HEK293 (cell line): ENCODE results near the gene DLG2.

ENCODE experiments used
- CTCF ChIP-seq: fragments of 450-650 bp; formaldehyde crosslinking; IDR thresholded peaks from 2 replicates; pipeline ENCODE4 v1.5.1; 2016; ENCODE audit warnings: missing biosample characterization, missing genetic modification characterization
- GLI2 ChIP-seq: fragments of 450-650 bp; formaldehyde crosslinking; IDR thresholded peaks from 2 replicates; pipeline ENCODE4; 2017; ENCODE audit warnings: missing biosample characterization, missing genetic modification characterization, low read depth, borderline replicate concordance
- KLF10 ChIP-seq: fragments of 450-650 bp; IDR thresholded peaks from 2 replicates; pipeline ENCODE4 v1.5.1; 2018; ENCODE audit warnings: missing biosample characterization, mild to moderate bottlenecking, missing genetic modification characterization
- MYNN ChIP-seq: fragments of 450-650 bp; formaldehyde crosslinking; IDR thresholded peaks from 2 replicates; pipeline ENCODE4 v1.5.1; 2016; ENCODE audit warnings: missing biosample characterization, missing genetic modification characterization, borderline replicate concordance
- YY1 ChIP-seq: fragments of 450-650 bp; formaldehyde crosslinking; IDR thresholded peaks from 2 replicates; pipeline ENCODE4 v1.5.1; 2018; ENCODE audit warnings: missing biosample characterization, missing genetic modification characterization
- ZBTB17 ChIP-seq: fragments of 450-650 bp; formaldehyde crosslinking; IDR thresholded peaks from 2 replicates; pipeline ENCODE4 v1.5.1; 2016; ENCODE audit warnings: missing biosample characterization, missing genetic modification characterization
- ZBTB8A ChIP-seq: fragments of 450-650 bp; formaldehyde crosslinking; IDR thresholded peaks from 2 replicates; pipeline ENCODE4 v1.5.1; 2016; ENCODE audit warnings: missing biosample characterization, missing genetic modification characterization
- ZNF121 ChIP-seq: fragments of 450-650 bp; formaldehyde crosslinking; IDR thresholded peaks from 2 replicates; pipeline ENCODE4 v1.5.1; 2016; ENCODE audit warnings: missing biosample characterization, missing genetic modification characterization
- ZNF202 ChIP-seq: fragments of 450-650 bp; formaldehyde crosslinking; IDR thresholded peaks from 2 replicates; pipeline ENCODE4 v1.5.1; 2016; ENCODE audit warnings: missing biosample characterization, missing genetic modification characterization, borderline replicate concordance
- ZNF23 ChIP-seq: fragments of 450-650 bp; formaldehyde crosslinking; IDR thresholded peaks from 2 replicates; pipeline ENCODE4 v1.5.1; 2016; ENCODE audit warnings: missing biosample characterization, missing genetic modification characterization, borderline replicate concordance
- ZNF707 ChIP-seq: fragments of 450-650 bp; formaldehyde crosslinking; IDR thresholded peaks from 2 replicates; pipeline ENCODE4 v1.5.1; 2016; ENCODE audit warnings: missing biosample characterization, missing genetic modification characterization
- ZNF792 ChIP-seq: fragments of 450-650 bp; formaldehyde crosslinking; IDR thresholded peaks from 2 replicates; pipeline ENCODE4 v1.5.1; 2016; ENCODE audit warnings: missing biosample characterization, missing genetic modification characterization

- TF ChIP-seq CTCF (no peak), KLF10 (tag by site-specific recombination) (no peak), YY1 (no peak), ZNF202 (tag by site-specific recombination) (no peak), MYNN (tag by site-specific recombination) (no peak), ZBTB8A (tag by site-specific recombination) (no peak), ZNF707 (no peak), ZBTB17 (no peak), ZNF121 (tag by site-specific recombination) (no peak), ZNF792 (tag by site-specific recombination) (no peak), GLI2 (tag by site-specific recombination) (no peak), ZNF23 (tag by site-specific recombination) (no peak)
Observed at GRCh38 chr11:84250834-84251613, 1376.1 kb downstream of the DLG2 start.
